Measurements from ENCODE around the gene LYPD6.

Gene LYPD6

DNA sequence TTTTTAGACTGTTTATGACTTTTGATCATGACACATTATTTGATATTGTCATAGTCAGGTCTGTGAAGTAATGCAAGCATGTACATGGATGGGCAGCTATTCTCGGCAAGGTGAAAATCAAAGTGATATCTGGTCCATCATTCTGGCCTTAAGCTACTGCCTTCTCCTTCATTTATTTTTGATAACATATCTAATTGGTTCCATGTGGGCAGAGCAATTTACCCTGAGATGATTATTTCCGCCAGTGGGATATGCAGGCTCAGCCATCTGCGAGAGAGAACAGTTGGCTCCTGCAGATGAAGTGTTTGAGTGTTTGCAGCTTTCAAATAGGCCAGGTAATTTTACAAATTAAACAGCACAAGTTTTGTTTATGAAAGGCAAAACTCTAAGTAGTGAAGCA is 116.4 kb downstream of the LYPD6 start:
- no CpG with 5 or more reads among the region's 3 CpGs for WGBS (ENCODE audit: insufficient coverage, insufficient read length)

DNA sequence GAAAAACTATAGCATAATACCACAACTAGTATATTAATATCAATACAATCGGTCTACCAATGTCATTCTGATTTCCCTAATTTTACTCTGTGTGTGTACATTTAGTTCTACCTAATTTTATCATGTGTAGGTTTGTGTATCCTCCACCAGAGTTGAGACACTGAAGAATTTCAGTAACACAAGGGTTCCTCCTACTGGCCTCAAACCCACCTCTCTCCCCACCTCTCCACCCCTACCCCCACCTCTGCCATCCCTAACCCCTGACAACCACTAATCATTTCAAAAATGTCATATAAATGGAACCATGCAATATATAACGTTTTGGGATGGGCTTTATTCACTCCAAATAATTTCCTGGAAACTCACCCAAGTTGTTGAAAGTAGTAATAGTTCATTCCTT is 117.9 kb downstream of the LYPD6 start:
- H3K27me3 ChIP-seq (ENCODE audit: control insufficient read depth, insufficient read depth, low read length): peaks cover 3% of the 10 kb centered on the region; the same call in 1 of the 2 replicates
- peaks cover 1% of the 10 kb centered on the region; the same call in 1 of the 2 replicates for H3K4me1 ChIP-seq (ENCODE audit: control insufficient read depth, insufficient read depth, low read length)
- H3K27ac ChIP-seq (ENCODE audit: low read length): no peak overlapping the region
- no peaks in the 10 kb centered on the region for H3K36me3 ChIP-seq (ENCODE audit: control insufficient read depth, insufficient read depth, low read length)
- no peak overlapping the region for H3K4me3 ChIP-seq (ENCODE audit: low read length)
- WGBS (ENCODE audit: insufficient coverage, insufficient read length): no CpG with 5 or more reads among the region's 2 CpGs
- no peak for DNase-seq (ENCODE audit: low read depth, low spot score)
- no peaks in the 10 kb centered on the region for H3K9me3 ChIP-seq (ENCODE audit: control insufficient read depth, insufficient read depth, low read length)

More for the DNA sequence above, 116.4 kb downstream of the LYPD6 start:
- DNase-seq (ENCODE audit: low read depth, low spot score): no peak
- Histone ChIP-seq H3K4me1 (ENCODE audit: control insufficient read depth, insufficient read depth, low read length) (no peaks in the 10 kb centered on the region), H3K27ac (ENCODE audit: low read length) (no peak overlapping the region), H3K9me3 (ENCODE audit: control insufficient read depth, insufficient read depth, low read length) (no peaks in the 10 kb centered on the region), H3K27me3 (ENCODE audit: control insufficient read depth, insufficient read depth, low read length) (peaks cover 3% of the 10 kb centered on the region; the same call in 1 of the 2 replicates), H3K36me3 (ENCODE audit: control insufficient read depth, insufficient read depth, low read length) (no peaks in the 10 kb centered on the region), H3K4me3 (ENCODE audit: low read length) (no peak overlapping the region)

DNA sequence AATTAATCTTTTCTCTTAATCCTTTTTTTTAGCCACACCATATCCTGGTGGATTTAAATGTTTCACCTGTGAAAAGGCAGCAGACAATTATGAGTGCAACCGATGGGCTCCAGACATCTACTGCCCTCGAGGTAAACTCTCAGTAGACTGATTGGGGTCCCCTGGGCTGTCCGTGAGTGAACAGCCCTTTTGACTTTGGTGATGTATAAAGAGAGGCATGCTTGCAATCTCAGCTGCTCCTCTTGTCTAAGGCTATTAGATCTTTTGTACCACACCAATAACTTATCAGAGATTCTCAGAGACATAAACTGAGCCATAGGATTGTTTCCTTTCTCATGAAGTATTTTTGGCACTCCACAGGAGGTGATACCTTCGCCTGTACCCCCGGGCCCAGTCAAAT is 118.6 kb downstream of the LYPD6 start:
- H3K4me3 ChIP-seq (ENCODE audit: low read length): no peak overlapping the region
- H3K4me1 ChIP-seq (ENCODE audit: control insufficient read depth, insufficient read depth, low read length): peaks cover 1% of the 10 kb centered on the region; the same call in 1 of the 2 replicates
- no peaks in the 10 kb centered on the region for H3K9me3 ChIP-seq (ENCODE audit: control insufficient read depth, insufficient read depth, low read length)
- no peak for DNase-seq (ENCODE audit: low read depth, low spot score)
- peaks cover 3% of the 10 kb centered on the region; the same call in 1 of the 2 replicates for H3K27me3 ChIP-seq (ENCODE audit: control insufficient read depth, insufficient read depth, low read length)
- no peak overlapping the region for H3K27ac ChIP-seq (ENCODE audit: low read length)
- no peaks in the 10 kb centered on the region for H3K36me3 ChIP-seq (ENCODE audit: control insufficient read depth, insufficient read depth, low read length)
- no CpG with 5 or more reads among the region's 5 CpGs for WGBS (ENCODE audit: insufficient coverage, insufficient read length)

DNA sequence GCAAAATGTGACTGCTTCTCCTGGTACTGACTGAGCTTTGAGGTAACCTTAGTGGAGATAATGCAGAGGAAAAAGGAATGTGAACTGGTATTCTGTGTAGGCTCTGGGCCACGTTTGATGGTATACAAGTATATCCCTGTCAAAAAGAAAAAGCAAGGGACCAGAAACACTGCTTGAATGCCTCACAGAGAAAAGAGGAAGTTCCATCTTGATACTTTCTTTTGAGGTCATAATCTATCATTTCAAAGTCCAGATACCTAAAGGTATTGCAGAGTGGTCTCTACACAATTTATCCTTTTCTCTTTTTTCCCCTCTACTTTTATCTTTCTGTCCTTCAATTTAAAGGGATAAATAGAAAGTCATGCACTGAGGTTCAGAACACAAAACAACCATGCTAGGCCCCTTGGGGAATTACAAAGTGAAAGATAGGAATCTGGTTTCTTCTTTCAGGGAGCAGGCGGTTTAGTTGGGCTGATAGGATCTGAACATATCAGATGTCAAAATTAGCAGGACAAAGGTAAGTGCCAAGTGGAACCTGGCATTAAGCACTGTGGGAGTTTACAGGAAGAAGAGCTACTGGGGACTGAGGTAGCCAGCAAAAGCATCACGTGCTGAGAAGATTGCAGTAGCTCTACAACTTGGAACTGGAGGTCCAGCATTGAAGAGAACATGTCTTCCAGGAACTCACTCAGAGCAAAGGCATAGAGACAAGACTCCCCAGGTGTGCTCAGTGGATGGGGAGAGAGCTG is 121.2 kb downstream of the LYPD6 start:
- no peak overlapping the region for H3K27ac ChIP-seq (ENCODE audit: low read length)
- WGBS (ENCODE audit: insufficient coverage, insufficient read length): no CpG with 5 or more reads among the region's 3 CpGs
- no peak overlapping the region for H3K4me3 ChIP-seq (ENCODE audit: low read length)
- no peak for DNase-seq (ENCODE audit: low read depth, low spot score)
- peaks cover 1% of the 10 kb centered on the region; the same call in 1 of the 2 replicates for H3K4me1 ChIP-seq (ENCODE audit: control insufficient read depth, insufficient read depth, low read length)
- no peaks in the 10 kb centered on the region for H3K36me3 ChIP-seq (ENCODE audit: control insufficient read depth, insufficient read depth, low read length)
- no peaks in the 10 kb centered on the region for H3K9me3 ChIP-seq (ENCODE audit: control insufficient read depth, insufficient read depth, low read length)
- peaks cover 3% of the 10 kb centered on the region; the same call in 1 of the 2 replicates for H3K27me3 ChIP-seq (ENCODE audit: control insufficient read depth, insufficient read depth, low read length)

DNA sequence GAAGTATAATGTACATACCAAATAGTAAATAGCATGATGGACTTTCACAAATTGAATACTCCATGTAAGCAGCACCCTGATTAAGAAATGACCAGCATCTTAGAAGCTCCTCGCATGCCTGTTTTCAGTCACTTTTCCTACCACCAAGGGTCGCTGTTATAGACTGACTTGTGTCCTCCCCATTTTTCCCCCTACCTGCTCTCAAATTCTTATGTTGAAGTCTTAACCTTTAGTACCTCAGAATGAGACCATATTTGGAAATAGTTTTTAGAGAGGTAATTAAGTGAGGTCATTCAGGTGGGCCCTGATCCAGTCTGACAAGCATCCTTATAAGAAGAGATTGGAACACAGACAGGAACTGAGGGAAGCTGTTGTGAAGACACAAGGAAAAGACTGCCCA is 125.9 kb downstream of the LYPD6 start:
- H3K4me1 ChIP-seq (ENCODE audit: control insufficient read depth, insufficient read depth, low read length): peaks cover 1% of the 10 kb centered on the region; the same call in 1 of the 2 replicates
- no peaks in the 10 kb centered on the region for H3K9me3 ChIP-seq (ENCODE audit: control insufficient read depth, insufficient read depth, low read length)
- no CpG with 5 or more reads among the region's 2 CpGs for WGBS (ENCODE audit: insufficient coverage, insufficient read length)
- H3K36me3 ChIP-seq (ENCODE audit: control insufficient read depth, insufficient read depth, low read length): no peaks in the 10 kb centered on the region
- no peak overlapping the region for H3K27ac ChIP-seq (ENCODE audit: low read length)
- H3K27me3 ChIP-seq (ENCODE audit: control insufficient read depth, insufficient read depth, low read length): 0 out of 2 replicates have a peak, but pooled peaks cover 1% of the 10 kb centered on the region
- no peak overlapping the region for H3K4me3 ChIP-seq (ENCODE audit: low read length)
- peak; percentile 18 for DNase-seq (ENCODE audit: low read depth, low spot score)

DNA sequence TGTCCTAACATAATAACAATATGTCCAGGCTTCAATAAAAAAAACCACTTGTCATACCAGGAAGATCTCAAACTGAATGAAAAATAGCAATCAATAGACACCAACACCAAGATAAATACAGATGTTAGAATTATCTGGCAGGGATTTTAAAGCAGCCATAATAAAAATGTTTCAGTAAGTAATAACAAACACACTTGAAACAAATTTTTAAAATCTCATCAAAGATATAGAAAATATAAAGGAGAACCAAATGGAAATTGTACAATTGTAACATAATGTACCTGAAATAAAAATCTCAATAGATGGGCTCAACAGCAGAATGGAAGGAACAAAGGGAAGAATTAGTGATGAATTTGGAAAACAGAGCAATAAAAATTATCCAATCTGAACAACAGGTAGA is 128.1 kb downstream of the LYPD6 start:
- H3K4me3 ChIP-seq (ENCODE audit: low read length): no peak overlapping the region
- no peaks in the 10 kb centered on the region for H3K9me3 ChIP-seq (ENCODE audit: control insufficient read depth, insufficient read depth, low read length)
- H3K27me3 ChIP-seq (ENCODE audit: control insufficient read depth, insufficient read depth, low read length): no peaks in the 10 kb centered on the region
- no peaks in the 10 kb centered on the region for H3K36me3 ChIP-seq (ENCODE audit: control insufficient read depth, insufficient read depth, low read length)
- H3K4me1 ChIP-seq (ENCODE audit: control insufficient read depth, insufficient read depth, low read length): no peaks in the 10 kb centered on the region
- no peak overlapping the region for H3K27ac ChIP-seq (ENCODE audit: low read length)
- DNase-seq (ENCODE audit: low read depth, low spot score): no peak

DNA sequence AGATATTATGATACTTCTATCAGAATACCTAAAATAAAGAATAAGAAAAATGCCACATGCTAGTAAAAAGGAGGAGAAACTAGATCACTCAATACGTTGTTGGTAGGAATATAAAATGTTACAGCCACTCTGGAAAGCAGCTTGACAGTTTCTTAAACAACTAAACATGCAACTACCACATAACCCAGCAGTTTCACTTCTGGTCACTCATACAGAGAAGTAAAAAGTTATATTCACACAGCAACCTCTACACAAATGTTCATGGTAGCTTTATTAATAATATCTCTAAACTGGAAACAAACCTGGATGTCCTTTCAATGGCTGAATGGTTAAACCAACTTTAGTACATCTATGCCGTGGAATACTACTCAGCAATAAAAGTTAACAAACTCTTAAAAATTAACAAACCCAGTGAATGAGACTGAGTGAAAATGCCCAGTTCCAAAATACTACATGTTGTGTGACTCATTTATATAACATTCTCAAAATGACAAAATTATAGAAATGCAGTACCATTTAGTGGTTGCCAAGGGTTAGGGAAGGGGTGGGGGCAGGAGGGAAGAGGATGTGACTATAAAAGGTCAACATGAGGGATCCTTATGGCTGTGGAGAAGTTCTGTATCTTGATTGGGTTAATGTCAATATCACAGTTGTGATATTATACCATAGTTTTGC is 133.1 kb downstream of the LYPD6 start:
- Histone ChIP-seq H3K36me3 (ENCODE audit: control insufficient read depth, insufficient read depth, low read length) (no peaks in the 10 kb centered on the region), H3K4me1 (ENCODE audit: control insufficient read depth, insufficient read depth, low read length) (no peaks in the 10 kb centered on the region), H3K4me3 (ENCODE audit: low read length) (no peak overlapping the region), H3K27me3 (ENCODE audit: control insufficient read depth, insufficient read depth, low read length) (no peaks in the 10 kb centered on the region), H3K27ac (ENCODE audit: low read length) (no peak overlapping the region), H3K9me3 (ENCODE audit: control insufficient read depth, insufficient read depth, low read length) (no peaks in the 10 kb centered on the region)
- DNase-seq (ENCODE audit: low read depth, low spot score): no peak
- WGBS (ENCODE audit: insufficient coverage, insufficient read length): no CpG with 5 or more reads among the region's 2 CpGs

DNA sequence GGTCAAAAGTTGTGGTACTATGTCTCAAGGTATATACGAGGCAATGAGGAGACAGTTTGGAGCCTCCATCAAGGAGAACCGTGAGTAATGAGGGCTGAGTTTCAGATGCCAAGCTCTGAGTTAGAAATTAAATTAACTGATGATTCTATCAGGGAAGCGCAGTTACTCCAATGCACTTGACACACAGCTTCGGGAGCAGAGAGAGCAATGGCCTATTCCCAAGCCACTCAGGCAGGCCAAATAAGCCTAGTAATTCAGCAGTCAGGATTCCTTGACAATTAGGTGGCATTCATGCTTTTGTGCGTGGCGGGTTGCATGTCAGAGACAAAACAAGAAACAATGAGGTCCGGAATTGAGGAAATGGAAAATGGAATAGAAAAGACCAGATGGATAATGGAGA is 134.0 kb downstream of the LYPD6 start:
- WGBS (ENCODE audit: insufficient coverage, insufficient read length): no CpG with 5 or more reads among the region's 7 CpGs
- Histone ChIP-seq H3K36me3 (ENCODE audit: control insufficient read depth, insufficient read depth, low read length) (no peaks in the 10 kb centered on the region), H3K27me3 (ENCODE audit: control insufficient read depth, insufficient read depth, low read length) (no peaks in the 10 kb centered on the region), H3K27ac (ENCODE audit: low read length) (no peak overlapping the region), H3K9me3 (ENCODE audit: control insufficient read depth, insufficient read depth, low read length) (no peaks in the 10 kb centered on the region), H3K4me3 (ENCODE audit: low read length) (no peak overlapping the region), H3K4me1 (ENCODE audit: control insufficient read depth, insufficient read depth, low read length) (no peaks in the 10 kb centered on the region)
- no peak for DNase-seq (ENCODE audit: low read depth, low spot score)

DNA sequence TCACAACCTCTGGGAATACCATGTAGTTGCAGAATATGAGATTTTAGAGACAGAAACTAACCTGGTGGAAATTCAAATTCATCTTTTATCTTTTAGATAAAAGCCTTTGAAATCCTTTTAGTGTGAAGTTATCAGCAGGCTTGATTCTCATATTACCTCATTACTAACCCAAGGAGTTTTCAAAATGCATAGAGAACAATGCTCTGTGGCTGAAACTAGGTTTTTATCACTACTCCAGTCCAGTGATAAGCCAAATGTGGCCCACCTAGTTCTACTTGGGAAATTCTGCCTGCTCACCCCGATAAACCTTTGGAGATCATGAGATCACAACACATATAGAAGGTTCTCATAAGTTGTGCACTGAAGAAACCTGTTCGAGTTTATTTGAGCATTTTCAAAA is 135.5 kb downstream of the LYPD6 start:
- H3K27ac ChIP-seq (ENCODE audit: low read length): no peak overlapping the region
- no peaks in the 10 kb centered on the region for H3K36me3 ChIP-seq (ENCODE audit: control insufficient read depth, insufficient read depth, low read length)
- no peaks in the 10 kb centered on the region for H3K4me1 ChIP-seq (ENCODE audit: control insufficient read depth, insufficient read depth, low read length)
- H3K4me3 ChIP-seq (ENCODE audit: low read length): no peak overlapping the region
- H3K9me3 ChIP-seq (ENCODE audit: control insufficient read depth, insufficient read depth, low read length): no peaks in the 10 kb centered on the region
- WGBS (ENCODE audit: insufficient coverage, insufficient read length): no CpG with 5 or more reads among the region's 2 CpGs
- no peaks in the 10 kb centered on the region for H3K27me3 ChIP-seq (ENCODE audit: control insufficient read depth, insufficient read depth, low read length)
- no peak for DNase-seq (ENCODE audit: low read depth, low spot score)

DNA sequence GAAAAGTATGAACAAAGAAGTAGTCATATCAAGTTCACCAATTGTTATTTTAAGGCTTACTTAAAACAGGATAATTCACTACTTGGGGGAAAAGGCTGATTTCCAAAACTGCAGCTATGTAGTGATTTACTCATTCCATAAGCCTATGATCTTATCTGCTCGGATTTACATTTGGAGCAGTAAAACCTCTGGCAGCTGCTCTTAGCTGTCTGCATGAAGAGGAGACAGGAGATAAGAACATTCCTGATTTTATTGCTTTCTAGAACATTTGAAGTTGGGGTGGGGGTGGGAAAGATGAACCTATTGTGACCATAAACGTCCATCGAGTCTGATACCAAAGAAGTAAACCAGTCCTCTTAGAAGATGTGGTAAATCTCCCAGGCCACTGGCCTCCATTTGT is 136.2 kb downstream of the LYPD6 start:
- Histone ChIP-seq H3K27me3 (ENCODE audit: control insufficient read depth, insufficient read depth, low read length) (no peaks in the 10 kb centered on the region), H3K27ac (ENCODE audit: low read length) (no peak overlapping the region), H3K9me3 (ENCODE audit: control insufficient read depth, insufficient read depth, low read length) (no peaks in the 10 kb centered on the region), H3K36me3 (ENCODE audit: control insufficient read depth, insufficient read depth, low read length) (no peaks in the 10 kb centered on the region), H3K4me3 (ENCODE audit: low read length) (no peak overlapping the region), H3K4me1 (ENCODE audit: control insufficient read depth, insufficient read depth, low read length) (no peaks in the 10 kb centered on the region)
- WGBS (ENCODE audit: insufficient coverage, insufficient read length): no CpG with 5 or more reads among the region's 3 CpGs
- DNase-seq (ENCODE audit: low read depth, low spot score): no peak
